KBM-7 (cell line): ENCODE data around the gene PRKCA.

ENCODE experiments used
- DNase-seq: peaks from one replicate; pipeline ENCODE4 v3.0.0-alpha.2; 2015
- in situ Hi-C: fragments of 300-500 bp; cut with MboI; formaldehyde crosslinking; loops from 2 replicates; pipeline ENCODE4 v1.14.3; 2020; ENCODE audit warnings: low sequenced_read_pairs, low pct_unique_long_range_greater_than_20kb, mixed read lengths

The PRKCA gene

GRCh38 chr17:66514227-66514806, 211.9 kb downstream of the PRKCA start:
- in situ Hi-C loops, result no loop called here
- DNase-seq, result no peak

- DNase-seq, result no peak
- in situ Hi-C loops, result no loop called here
Observed at GRCh38 chr17:66515974-66516373, 213.6 kb downstream of the PRKCA start.

- no peak for DNase-seq
- in situ Hi-C loops, result no loop called here
Observed at GRCh38 chr17:66517336-66518009, 215.1 kb downstream of the PRKCA start.

- in situ Hi-C loops, result no loop called here
- no peak for DNase-seq
Observed at GRCh38 chr17:66518108-66518507, 215.7 kb downstream of the PRKCA start.

- in situ Hi-C loops, result no loop called here
- no peak for DNase-seq
Observed at GRCh38 chr17:66518677-66519076, 216.3 kb downstream of the PRKCA start.

GRCh38 chr17:66519154-66519553, 216.7 kb downstream of the PRKCA start:
- in situ Hi-C loops, result no loop called here
- no peak for DNase-seq

GRCh38 chr17:66520999-66521398, 218.6 kb downstream of the PRKCA start:
- in situ Hi-C loops, result no loop called here
- DNase-seq, result no peak

GRCh38 chr17:66522591-66523272, 220.3 kb downstream of the PRKCA start:
- DNase-seq, result no peak
- in situ Hi-C loops, result no loop called here

GRCh38 chr17:66523378-66524200, 221.2 kb downstream of the PRKCA start:
- DNase-seq, result no peak
- in situ Hi-C loops, result no loop called here

- DNase-seq, result no peak
- in situ Hi-C loops, result no loop called here
Observed at GRCh38 chr17:66524877-66525276, 222.5 kb downstream of the PRKCA start.

- in situ Hi-C loops, result no loop called here
Observed at GRCh38 chr17:66525338-66525737, 222.9 kb downstream of the PRKCA start.

GRCh38 chr17:66526827-66527226, 224.4 kb downstream of the PRKCA start:
- in situ Hi-C loops, result no loop called here
- no peak for DNase-seq

More at GRCh38 chr17:66525338-66525737, 222.9 kb downstream of the PRKCA start:
- DNase-seq, result no peak

GRCh38 chr17:66527335-66527734, 224.9 kb downstream of the PRKCA start:
- in situ Hi-C loops, result no loop called here
- no peak for DNase-seq

- in situ Hi-C loops, result no loop called here
- DNase-seq, result no peak
Observed at GRCh38 chr17:66531851-66532295, 229.5 kb downstream of the PRKCA start.

GRCh38 chr17:66533572-66533971, 231.2 kb downstream of the PRKCA start:
- in situ Hi-C loops, result no loop called here
- DNase-seq, result peak; percentile 17

- in situ Hi-C loops, result no loop called here
- no peak for DNase-seq
Observed at GRCh38 chr17:66533986-66534385, 231.6 kb downstream of the PRKCA start.

- in situ Hi-C loops, result no loop called here
- no peak for DNase-seq
Observed at GRCh38 chr17:66535611-66536010, 233.2 kb downstream of the PRKCA start.

- DNase-seq, result peak; percentile 40
- in situ Hi-C loops, result no loop called here
Observed at GRCh38 chr17:66537502-66537901, 235.1 kb downstream of the PRKCA start.

GRCh38 chr17:66538776-66539175, 236.4 kb downstream of the PRKCA start:
- DNase-seq, result peak; percentile 11
- in situ Hi-C loops, result no loop called here
